Measurements from ENCODE around the gene BRWD1. TPM values are rescaled to one million over a fixed set of nuclear protein-coding genes. Genes with fewer than 3 reads are reported as not detected.

Gene BRWD1
- total and polyA plus RNA-seq, 2 of the 13 experiments (the other 11 are each of a cell fraction or from before 2014, with no cell fraction given): 13.9 to 28.0 TPM

- no peak for TF ChIP-seq SATB2 (CRISPR knock-in tag; IDR thresholded peaks at IDR 0.05)
- TF ChIP-seq ZNF33A (CRISPR knock-in tag; IDR thresholded peaks at IDR 0.05; ENCODE audit: borderline replicate concordance): no peak
- TF ChIP-seq ZNF768 (CRISPR knock-in tag; IDR thresholded peaks at IDR 0.05): 0 out of 2 replicates have a peak, but pooled peaks have one; percentile 25
- no peak for TF ChIP-seq FOSL1 (CRISPR knock-in tag; IDR thresholded peaks at IDR 0.05; ENCODE audit: borderline replicate concordance)
- no peak for TF ChIP-seq KAT8 (CRISPR knock-in tag; IDR thresholded peaks at IDR 0.05)
- no peak for TF ChIP-seq NFATC3 (CRISPR knock-in tag; IDR thresholded peaks at IDR 0.05)
- TF ChIP-seq ZIK1 (CRISPR knock-in tag; IDR thresholded peaks at IDR 0.05; ENCODE audit: borderline replicate concordance, low read depth): no peak
- no peak for TF ChIP-seq HNF1A (IDR thresholded peaks at IDR 0.05; ENCODE audit: low read depth)
- TF ChIP-seq HNF1A (CRISPR knock-in tag; IDR thresholded peaks at IDR 0.05; ENCODE audit: borderline replicate concordance): no peak
- no peak for TF ChIP-seq NKX3-1 (CRISPR knock-in tag; IDR thresholded peaks at IDR 0.05)
- TF ChIP-seq ZNF446 (CRISPR knock-in tag; IDR thresholded peaks at IDR 0.05): no peak
- TF ChIP-seq, protein P1, sequence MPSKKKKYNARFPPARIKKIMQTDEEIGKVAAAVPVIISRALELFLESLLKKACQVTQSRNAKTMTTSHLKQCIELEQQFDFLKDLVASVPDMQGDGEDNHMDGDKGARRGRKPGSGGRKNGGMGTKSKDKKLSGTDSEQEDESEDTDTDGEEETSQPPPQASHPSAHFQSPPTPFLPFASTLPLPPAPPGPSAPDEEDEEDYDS (CRISPR knock-in tag; IDR thresholded peaks at IDR 0.05): no peak
- no peak for TF ChIP-seq ZNF841 (CRISPR knock-in tag; IDR thresholded peaks at IDR 0.05; ENCODE audit: borderline replicate concordance)
- TF ChIP-seq, protein P2, sequence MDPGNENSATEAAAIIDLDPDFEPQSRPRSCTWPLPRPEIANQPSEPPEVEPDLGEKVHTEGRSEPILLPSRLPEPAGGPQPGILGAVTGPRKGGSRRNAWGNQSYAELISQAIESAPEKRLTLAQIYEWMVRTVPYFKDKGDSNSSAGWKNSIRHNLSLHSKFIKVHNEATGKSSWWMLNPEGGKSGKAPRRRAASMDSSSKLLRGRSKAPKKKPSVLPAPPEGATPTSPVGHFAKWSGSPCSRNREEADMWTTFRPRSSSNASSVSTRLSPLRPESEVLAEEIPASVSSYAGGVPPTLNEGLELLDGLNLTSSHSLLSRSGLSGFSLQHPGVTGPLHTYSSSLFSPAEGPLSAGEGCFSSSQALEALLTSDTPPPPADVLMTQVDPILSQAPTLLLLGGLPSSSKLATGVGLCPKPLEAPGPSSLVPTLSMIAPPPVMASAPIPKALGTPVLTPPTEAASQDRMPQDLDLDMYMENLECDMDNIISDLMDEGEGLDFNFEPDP (CRISPR knock-in tag; conservative IDR thresholded peaks at IDR 0.05): no peak
Measured at GRCh38 chr21:39184050-39184980, 129.1 kb downstream of the BRWD1 start (continued).
